PC-9 (cell line): Measurements from ENCODE around the gene ADAMTS15.

ENCODE experiments used
- EZH2 ChIP-seq: fragments of 200-600 bp; sonication (generic); IDR thresholded peaks from 2 replicates; pipeline ENCODE4 v1.8.0; 2017; ENCODE audit warnings: antibody characterized with exemption, low read depth
- TF ChIP-seq, protein P1 (sequence below): fragments of 200-600 bp; sonication (generic); conservative IDR thresholded peaks from 2 replicates; pipeline ENCODE4 v1.6.1; 2017; ENCODE audit warnings: mixed run types, antibody characterized with exemption, mild to moderate bottlenecking, moderate library complexity

DNA sequence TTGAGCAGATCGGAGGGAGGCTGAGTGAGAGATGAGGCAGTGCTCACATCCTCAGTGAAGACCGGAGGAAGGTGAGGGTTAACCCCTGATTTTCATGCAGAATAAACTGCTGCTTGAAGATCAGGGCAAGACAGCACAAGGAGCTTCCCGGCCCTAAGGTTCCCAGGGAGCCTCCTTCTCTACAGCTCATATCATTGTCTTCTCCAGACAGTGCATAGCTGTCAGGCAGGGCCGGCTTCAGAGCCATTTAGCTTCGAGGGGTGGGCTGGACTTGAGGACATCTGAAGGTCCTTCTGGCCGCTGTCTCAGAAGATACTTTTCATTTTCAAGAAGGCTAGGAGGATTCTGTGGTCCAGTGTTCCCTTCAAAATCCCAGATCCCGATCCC is 27.3 kb upstream of the ADAMTS15 start:
- TF ChIP-seq EZH2: no peak
- TF ChIP-seq, protein P1, sequence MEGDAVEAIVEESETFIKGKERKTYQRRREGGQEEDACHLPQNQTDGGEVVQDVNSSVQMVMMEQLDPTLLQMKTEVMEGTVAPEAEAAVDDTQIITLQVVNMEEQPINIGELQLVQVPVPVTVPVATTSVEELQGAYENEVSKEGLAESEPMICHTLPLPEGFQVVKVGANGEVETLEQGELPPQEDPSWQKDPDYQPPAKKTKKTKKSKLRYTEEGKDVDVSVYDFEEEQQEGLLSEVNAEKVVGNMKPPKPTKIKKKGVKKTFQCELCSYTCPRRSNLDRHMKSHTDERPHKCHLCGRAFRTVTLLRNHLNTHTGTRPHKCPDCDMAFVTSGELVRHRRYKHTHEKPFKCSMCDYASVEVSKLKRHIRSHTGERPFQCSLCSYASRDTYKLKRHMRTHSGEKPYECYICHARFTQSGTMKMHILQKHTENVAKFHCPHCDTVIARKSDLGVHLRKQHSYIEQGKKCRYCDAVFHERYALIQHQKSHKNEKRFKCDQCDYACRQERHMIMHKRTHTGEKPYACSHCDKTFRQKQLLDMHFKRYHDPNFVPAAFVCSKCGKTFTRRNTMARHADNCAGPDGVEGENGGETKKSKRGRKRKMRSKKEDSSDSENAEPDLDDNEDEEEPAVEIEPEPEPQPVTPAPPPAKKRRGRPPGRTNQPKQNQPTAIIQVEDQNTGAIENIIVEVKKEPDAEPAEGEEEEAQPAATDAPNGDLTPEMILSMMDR: no peak
